Measurements from ENCODE around the gene DLX3.

- TF ChIP-seq CTCF (conservative IDR thresholded peaks at IDR 0.05; ENCODE audit: low read depth, low read length) (no peak), EZH2 (IDR thresholded peaks at IDR 0.05; ENCODE audit: borderline replicate concordance, low read depth, low read length, poor library complexity, severe bottlenecking) (no peak)
Observed at GRCh38 chr17:50039058-50039457, 44.0 kb upstream of the DLX3 start.

Data from A673 (cell line).